Stimulated activated CD4-positive, alpha-beta T cell treated with anti-CD3 and anti-CD28 coated beads, Interleukin-4, amount 100 ng/mL, for 1 hour (primary cell): ENCODE results near the gene LAMA2.

Experiments
- DNase-seq: peaks from one replicate; pipeline ENCODE4 v3.0.0-alpha.2; 2020

Gene LAMA2

GRCh38 chr6:128882991-128883611 lies at the start of gene LAMA2:
LAMA2 (plus strand) TSS chr6:128883138; CDS start chr6:128883246, 108 bp downstream.
- DNase-seq, result no peak

GRCh38 chr6:128836761-128837160 lies 46.2 kb upstream of the LAMA2 start:
- DNase-seq, result no peak

- DNase-seq, result no peak
These were observed 41.4 kb upstream of the LAMA2 start for GRCh38 chr6:128841518-128841917.

- no peak for DNase-seq
These were observed 38.3 kb upstream of the LAMA2 start for GRCh38 chr6:128844598-128844997.

GRCh38 chr6:128847431-128848210 lies 35.3 kb upstream of the LAMA2 start:
- DNase-seq, result no peak

GRCh38 chr6:128848212-128848935 lies 34.6 kb upstream of the LAMA2 start:
- DNase-seq, result no peak

GRCh38 chr6:128855581-128856085 lies 27.3 kb upstream of the LAMA2 start:
- no peak for DNase-seq

GRCh38 chr6:128857806-128858205 lies 25.1 kb upstream of the LAMA2 start:
- DNase-seq, result no peak

GRCh38 chr6:128860782-128861181 lies 22.2 kb upstream of the LAMA2 start:
- no peak for DNase-seq

- DNase-seq, result no peak
These were observed 19.0 kb upstream of the LAMA2 start for GRCh38 chr6:128863983-128864382.

GRCh38 chr6:128870746-128871145 lies 12.2 kb upstream of the LAMA2 start:
- DNase-seq, result no peak

- DNase-seq, result no peak
These were observed 8.1 kb upstream of the LAMA2 start for GRCh38 chr6:128874863-128875262.

GRCh38 chr6:128882560-128882959 lies 378 bp upstream of the LAMA2 start:
- DNase-seq, result no peak

GRCh38 chr6:128883906-128884305 lies 968 bp downstream of the LAMA2 start:
- DNase-seq, result no peak

GRCh38 chr6:128885381-128885780 lies 2.4 kb downstream of the LAMA2 start:
- no peak for DNase-seq

- DNase-seq, result no peak
These were observed 3.8 kb downstream of the LAMA2 start for GRCh38 chr6:128886706-128887105.

GRCh38 chr6:128888444-128889175 lies 5.7 kb downstream of the LAMA2 start:
- no peak for DNase-seq

- no peak for DNase-seq
These were observed 6.9 kb downstream of the LAMA2 start for GRCh38 chr6:128889870-128890269.

- DNase-seq, result no peak
These were observed 9.1 kb downstream of the LAMA2 start for GRCh38 chr6:128892079-128892478.

- no peak for DNase-seq
These were observed 16.6 kb downstream of the LAMA2 start for GRCh38 chr6:128899341-128900050.

- DNase-seq, result no peak
These were observed 20.8 kb downstream of the LAMA2 start for GRCh38 chr6:128903715-128904114.

GRCh38 chr6:128914051-128914450 lies 31.1 kb downstream of the LAMA2 start:
- DNase-seq, result no peak
